GM20431 (cell line): Measurements from ENCODE around the gene CUL4A.
"Not testable (repeated sequence)": the region's sequence is repeated elsewhere in the genome, so short reads cannot be mapped to it uniquely, and the experiment has no call there.

ENCODE experiments used
- in situ Hi-C: fragments of 300-500 bp; cut with MseI, MboI; formaldehyde crosslinking; loops from one replicate; pipeline ENCODE4 v1.15.0; 2020; ENCODE audit warnings: low sequenced_read_pairs; ENCODE audit not compliant: unreplicated experiment

The CUL4A gene

DNA sequence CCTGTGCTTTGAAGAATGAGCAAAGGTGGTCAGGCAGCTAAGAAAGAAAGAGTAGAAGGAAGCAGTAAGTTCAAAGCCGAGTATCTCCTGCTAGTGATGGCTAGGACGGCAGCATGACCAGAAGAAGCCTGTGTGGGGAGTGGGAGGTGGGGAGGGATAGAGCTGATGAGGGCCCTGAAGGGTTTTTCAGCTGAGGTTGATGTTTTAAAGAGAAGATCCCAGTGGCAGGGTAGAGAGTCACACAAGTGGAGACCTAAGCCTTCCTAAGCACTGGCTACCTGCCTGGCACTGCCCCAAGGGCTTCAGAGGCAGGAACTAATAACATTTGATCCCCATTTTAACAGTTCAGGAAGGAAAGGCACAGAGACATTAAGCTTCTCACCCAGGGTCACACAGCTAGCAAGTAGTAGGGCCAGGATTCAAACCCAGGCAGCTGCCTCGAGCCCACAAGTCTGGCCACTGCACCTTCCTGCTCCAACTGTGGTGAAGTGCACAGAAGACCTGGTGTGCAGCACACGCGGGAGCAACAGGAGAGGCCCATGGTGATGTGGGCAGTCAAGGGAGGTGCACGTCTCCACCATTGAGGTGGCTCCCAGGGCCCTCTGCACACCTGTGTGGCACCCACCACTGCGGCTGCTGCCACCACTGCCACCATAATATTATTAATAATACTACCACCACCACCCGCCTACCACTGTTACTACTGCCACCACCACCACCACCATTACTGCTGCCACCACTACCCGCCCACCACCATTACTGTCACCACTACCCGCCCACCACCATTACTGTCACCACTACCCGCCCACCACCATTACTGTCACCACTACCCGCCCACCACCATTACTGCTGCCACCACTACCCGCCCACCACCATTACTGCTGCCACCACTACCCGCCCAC, 22.1 kb downstream of the CUL4A start:
- in situ Hi-C loops, result no loop called here

GRCh38 chr13:113232208-113233003, 23.0 kb downstream of the CUL4A start:
- in situ Hi-C loops, result no loop called here

GRCh38 chr13:113233101-113233500, 23.7 kb downstream of the CUL4A start:
- in situ Hi-C loops, result no loop called here

DNA sequence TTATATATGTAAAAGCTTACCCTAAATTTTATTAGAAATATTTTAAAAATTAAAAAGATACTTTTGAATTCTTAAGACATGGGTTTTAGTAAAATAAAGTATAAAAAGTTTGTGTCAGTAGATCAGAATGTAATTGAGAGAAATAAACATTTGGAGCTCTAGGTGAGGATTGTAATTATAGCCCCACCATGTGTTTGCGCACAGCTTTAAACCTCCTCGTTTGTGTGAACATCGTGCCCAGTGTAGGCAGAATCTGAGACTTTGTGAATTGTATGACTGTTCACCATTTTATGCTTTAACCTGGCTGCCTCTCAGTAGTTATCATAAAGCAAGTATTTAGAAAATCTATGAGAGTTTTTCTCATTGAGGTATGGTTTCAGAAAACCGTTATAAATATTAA, 29.1 kb downstream of the CUL4A start:
- in situ Hi-C loops, result no loop called here

DNA sequence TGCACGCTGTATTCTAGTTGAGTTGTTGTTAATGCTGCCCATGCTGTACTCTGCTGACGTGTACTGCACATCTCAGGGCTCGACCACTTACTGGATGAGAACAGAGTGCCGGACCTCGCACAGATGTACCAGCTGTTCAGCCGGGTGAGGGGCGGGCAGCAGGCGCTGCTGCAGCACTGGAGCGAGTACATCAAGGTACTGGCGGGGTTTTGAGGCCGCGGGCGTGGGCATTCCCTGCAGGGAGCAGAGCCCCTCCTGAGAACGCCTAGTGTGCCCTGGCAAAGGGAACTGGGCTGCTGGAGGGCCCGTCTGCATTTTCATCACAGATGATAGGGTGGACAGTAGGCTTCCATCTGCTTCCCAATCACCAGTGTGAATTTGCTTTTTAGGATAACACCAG, 29.9 kb downstream of the CUL4A start:
- in situ Hi-C loops, result no loop called here

DNA sequence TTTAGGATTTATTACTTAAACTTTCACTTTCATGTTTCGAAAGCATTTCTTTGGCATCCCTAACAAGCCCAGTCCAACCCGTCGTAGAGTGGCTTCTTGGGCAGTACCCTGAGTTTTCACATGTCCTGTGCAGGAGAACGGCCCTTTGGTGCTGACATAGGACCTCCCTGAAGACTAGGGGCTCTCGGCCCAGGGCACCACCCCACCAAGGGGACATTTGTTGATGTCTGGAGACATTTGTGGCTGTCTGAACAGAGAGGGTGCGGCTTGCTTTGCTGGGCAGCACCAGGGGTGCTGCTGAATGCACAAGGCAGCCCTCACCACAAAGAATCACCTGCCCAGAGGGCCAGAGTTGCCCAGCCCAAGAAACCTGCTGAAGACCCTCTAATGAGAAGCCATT, 30.6 kb downstream of the CUL4A start:
- in situ Hi-C loops, result no loop called here

GRCh38 chr13:113241623-113242022, 32.2 kb downstream of the CUL4A start:
- in situ Hi-C loops, result not testable (repeated sequence)

GRCh38 chr13:113243847-113244246, 34.4 kb downstream of the CUL4A start:
- in situ Hi-C loops, result no loop called here

- in situ Hi-C loops, result no loop called here
Observed at GRCh38 chr13:113245849-113246796, 36.7 kb downstream of the CUL4A start.

- in situ Hi-C loops, result no loop called here
Observed at GRCh38 chr13:113252516-113253095, 43.2 kb downstream of the CUL4A start.

GRCh38 chr13:113257908-113258307, 48.5 kb downstream of the CUL4A start:
- in situ Hi-C loops, result not testable (repeated sequence)

DNA sequence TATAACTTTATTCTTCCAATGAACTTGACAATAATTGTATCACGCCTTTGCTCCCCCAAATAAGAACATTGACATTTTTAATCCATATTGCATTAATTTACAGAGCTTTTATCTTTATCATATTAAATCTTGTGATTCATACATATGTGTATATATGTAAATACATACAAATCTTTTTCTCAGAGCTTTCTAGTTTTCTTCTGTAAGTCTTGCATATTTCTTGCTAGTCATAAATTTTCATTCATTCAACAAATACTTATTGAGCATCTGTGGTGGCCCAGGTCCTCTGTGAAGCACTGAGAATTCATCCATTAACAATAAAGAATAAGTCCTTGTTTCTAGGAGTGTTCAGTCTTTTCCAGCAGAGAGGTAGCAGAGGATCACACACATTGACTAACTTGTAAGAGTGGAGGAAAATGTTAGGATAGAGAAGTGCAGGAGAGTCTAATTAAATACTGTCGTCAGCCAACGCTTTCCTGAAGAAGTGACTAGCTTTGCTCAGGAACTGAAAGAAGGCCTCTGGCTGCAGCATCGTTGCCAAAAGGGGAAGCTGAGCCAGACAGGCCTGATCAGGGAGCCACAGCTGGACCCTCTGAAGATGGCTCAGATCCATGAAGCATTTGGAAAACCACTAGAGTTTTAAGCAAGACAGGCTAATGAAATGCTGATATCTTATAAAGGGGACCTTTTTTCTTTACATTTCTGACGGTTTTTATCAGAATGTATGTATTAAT, 49.1 kb downstream of the CUL4A start:
- in situ Hi-C loops, result no loop called here

DNA sequence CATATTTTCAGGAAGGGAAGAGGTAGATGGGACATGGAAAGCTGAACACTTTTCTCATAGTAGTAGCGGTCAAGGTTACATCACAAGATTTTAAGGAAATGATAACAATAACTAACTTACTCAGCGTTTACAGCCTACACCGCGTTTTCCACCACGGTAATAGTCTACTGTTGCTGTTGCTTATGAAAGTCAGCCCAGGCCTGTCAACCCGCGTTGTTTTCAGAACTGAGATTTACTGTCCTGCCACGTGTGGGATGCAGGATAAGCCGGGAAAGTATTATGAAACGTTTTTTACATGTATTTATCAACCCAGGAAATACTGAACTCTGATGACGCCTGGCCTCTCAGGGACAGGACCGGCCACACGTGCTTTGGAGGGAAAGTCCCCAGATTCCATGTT, 51.6 kb downstream of the CUL4A start:
- in situ Hi-C loops, result no loop called here

DNA sequence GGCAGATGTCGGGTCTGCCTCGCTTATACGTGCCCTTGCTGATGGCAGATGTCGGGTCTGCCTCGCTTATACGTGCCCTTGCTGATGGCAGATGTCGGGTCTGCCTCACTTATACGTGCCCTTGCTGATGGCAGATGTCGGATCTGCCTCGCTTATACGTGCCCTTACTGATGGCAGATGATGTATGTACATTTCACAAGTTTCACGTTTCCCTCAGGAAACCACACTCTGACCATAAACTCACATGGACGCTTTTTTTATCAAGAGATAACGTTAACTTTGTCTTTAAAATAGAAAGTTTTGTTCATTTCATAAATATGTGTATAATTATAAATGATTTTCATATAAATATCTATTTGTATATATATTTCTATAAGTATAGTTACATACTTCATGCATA, 53.6 kb downstream of the CUL4A start:
- in situ Hi-C loops, result not testable (repeated sequence)

DNA sequence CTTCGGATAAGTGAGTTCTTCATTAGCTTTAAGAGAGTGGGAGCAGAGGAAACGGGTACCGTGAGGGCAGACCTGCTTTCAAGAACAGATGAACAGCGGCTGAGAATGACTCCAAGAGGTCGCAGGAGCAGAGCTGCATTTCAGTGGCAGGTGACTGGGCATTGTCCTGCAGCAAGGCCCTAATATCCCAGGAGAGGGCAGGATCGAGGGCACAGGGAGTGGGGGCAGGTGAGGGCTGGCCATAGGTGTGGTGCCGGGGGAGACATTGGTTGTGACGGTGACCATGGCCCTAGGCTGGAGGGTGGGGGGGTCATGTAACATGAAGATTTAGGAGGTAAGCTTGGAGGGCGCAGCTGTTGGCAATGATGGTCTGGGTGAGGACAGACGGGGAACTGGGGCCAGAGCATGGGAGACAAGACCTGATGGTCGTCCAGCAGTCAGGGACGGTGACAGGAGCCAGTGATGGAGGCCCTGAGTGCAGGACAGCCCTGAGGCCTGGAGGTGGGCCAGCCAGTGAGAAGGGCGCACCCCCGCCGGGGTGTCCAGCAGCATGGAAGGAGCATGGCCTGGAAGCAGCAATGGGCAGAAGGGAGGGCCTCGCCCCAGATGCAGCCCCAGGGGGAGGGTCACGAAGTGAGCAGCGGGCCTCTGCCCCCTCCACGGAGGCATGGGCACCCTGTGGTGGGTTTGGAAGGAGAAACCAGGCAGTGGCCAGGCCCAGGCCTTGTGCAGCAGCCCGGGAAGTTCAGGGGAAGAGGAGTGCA, 58.4 kb downstream of the CUL4A start:
- in situ Hi-C loops, result no loop called here

DNA sequence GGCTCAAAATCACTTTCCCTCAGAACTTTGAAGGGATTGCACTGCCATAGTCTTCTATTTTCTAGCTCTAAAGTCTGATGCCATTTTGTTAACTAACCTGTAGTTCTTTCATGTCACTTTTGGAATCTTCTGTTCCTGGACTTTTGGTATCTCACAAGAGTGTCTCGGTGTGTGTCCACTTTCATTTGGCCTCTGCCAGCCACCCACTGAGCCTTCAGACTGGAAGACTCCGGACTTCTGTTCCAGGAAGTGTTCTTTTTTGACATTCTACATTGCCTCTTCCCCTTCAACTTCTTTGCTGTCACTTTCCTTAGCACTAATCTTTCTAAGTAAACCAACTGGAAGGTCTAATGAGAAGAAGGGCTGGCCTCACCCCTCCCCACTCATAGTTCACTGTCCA, 62.6 kb downstream of the CUL4A start:
- in situ Hi-C loops, result no loop called here

- in situ Hi-C loops, result no loop called here
Observed at GRCh38 chr13:113272701-113273181, 63.3 kb downstream of the CUL4A start.

- in situ Hi-C loops, result no loop called here
Observed at GRCh38 chr13:113273321-113273720, 63.9 kb downstream of the CUL4A start.
